ENCODE results near the gene NCOA6. TPM values are rescaled to one million over a fixed set of nuclear protein-coding genes. Genes with fewer than 3 reads are reported as not detected.

The NCOA6 gene
- polyA plus RNA-seq, 1 of the 3 experiments (the other 2 are of a cell fraction) = 14.5 TPM

DNA sequence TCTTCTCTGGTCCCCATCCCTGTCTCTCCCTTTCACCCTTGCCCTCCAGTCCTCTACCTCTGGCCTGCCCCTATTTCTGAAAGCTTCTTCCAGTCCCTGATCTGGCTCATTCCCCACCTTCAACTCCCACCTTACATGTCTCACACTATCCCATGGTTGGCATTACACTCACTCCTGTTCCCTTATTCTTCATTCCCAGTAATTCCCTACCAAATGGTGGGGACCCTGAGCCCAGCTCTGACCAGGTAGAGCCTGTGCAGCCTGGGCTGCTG, 114.9 kb downstream of the NCOA6 start:
- DNase-seq = no peak
- Histone ChIP-seq H3F3A (replicated peaks; ENCODE audit: insufficient read depth) (peaks cover 37% of the 10 kb centered on the region), H3K27ac (ENCODE audit: low read depth in 2 of 2, low read length in 1 of 2) (no peak overlapping the region), H3K4me1 (ENCODE audit: control insufficient read depth in 1 of 2, insufficient read depth in 2 of 2, low read depth in 1 of 2, low read length in 1 of 2) (peaks cover 20 to 27% of the 10 kb centered on the region in 2 experiments), H4K20me1 (ENCODE audit: insufficient read depth) (peaks cover 35% of the 10 kb centered on the region), H2AFZ (ENCODE audit: low read depth) (no peak overlapping the region), H3K9me3 (no peaks in the 10 kb centered on the region), H3K4me2 (0 out of 2 replicates have a peak overlapping the region, but pooled peaks have one; percentile 80), H3K79me2 (ENCODE audit: insufficient read depth) (no peaks in the 10 kb centered on the region), H3K9me2 (no peaks in the 10 kb centered on the region), H3K4me3 (ENCODE audit: low read depth in 2 of 2, low read length in 1 of 2) (no peak overlapping the region; a peak in 1 of 4 replicates), H3K27me3 (ENCODE audit: insufficient read depth) (no peaks in the 10 kb centered on the region), H3K9ac (no peak overlapping the region), H3K36me3 (replicated peaks in 1 of 2; ENCODE audit: control insufficient read depth in 1 of 2, insufficient read depth in 2 of 2, low read length in 1 of 2) (peaks cover 9 to 20% of the 10 kb centered on the region in 2 experiments)
- CTCF ChIA-PET = interaction anchor here (0.9 to 1.2 kb wide), 2 partner anchors 11 to 174 kb away, joined by 3 read pairs; no protein-coding TSS in a partner anchor
- TF ChIP-seq MXI1 (IDR thresholded peaks at IDR 0.05; ENCODE audit: low read depth, low read length) (no peak), EP300 (IDR thresholded peaks at IDR 0.05; ENCODE audit: borderline replicate concordance in 1 of 2, low read depth in 1 of 2, low read length in 1 of 2) (no peak), MEF2A (IDR thresholded peaks at IDR 0.05; ENCODE audit: borderline replicate concordance, low read depth) (no peak), GABPA (IDR thresholded peaks at IDR 0.05; ENCODE audit: low read depth) (no peak)
- POLR2A ChIA-PET = interaction anchor here (0.6 kb wide), 1 partner anchor 9 kb away, joined by 5 read pairs; no protein-coding TSS in a partner anchor

DNA sequence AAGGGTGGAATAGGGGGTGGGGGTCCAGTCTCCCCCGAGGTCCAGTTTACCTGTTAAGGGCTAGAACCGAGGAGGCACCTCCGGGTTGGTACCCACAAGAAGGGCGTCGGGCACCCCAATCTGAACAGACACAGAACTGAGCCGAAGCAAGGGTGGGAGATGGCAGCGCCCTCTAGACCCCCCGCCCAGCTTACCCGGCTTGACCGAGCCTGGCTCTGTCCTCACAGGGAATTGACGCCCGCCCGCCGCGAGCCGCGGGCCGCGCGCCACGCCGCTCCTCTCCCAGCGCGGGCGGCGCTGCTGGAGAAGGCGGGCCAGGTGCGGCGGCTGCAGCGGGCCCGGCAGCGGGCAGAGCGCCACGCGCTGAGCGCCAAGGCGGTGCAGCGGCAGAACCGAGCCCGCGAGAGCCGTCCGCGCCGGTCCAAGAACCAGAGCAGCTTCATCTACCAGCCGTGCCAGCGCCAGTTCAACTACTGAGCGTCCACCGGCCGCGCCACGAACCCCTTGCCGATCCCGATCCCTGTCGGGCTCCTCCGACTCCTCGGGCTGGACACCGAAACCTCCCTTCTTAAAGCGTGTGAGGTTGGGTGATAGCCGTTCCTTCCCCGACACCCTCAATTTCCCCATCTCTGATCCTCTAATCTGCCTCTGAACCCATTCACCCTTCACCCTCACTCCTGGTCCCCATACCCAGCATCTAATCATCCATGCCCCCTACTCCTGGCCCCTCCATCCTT, 115.5 kb downstream of the NCOA6 start:
- Histone ChIP-seq H4K20me1 (ENCODE audit: insufficient read depth) (peaks cover 35% of the 10 kb centered on the region), H3K9me2 (no peaks in the 10 kb centered on the region), H3K4me2 (peak overlapping the region; percentile 80), H3K79me2 (ENCODE audit: insufficient read depth) (no peaks in the 10 kb centered on the region), H3K27me3 (ENCODE audit: insufficient read depth) (no peaks in the 10 kb centered on the region), H3K36me3 (replicated peaks in 1 of 2; ENCODE audit: control insufficient read depth in 1 of 2, insufficient read depth in 2 of 2, low read length in 1 of 2) (peaks cover 9 to 20% of the 10 kb centered on the region in 2 experiments), H3K9me3 (no peaks in the 10 kb centered on the region), H3K27ac (ENCODE audit: low read depth in 2 of 2, low read length in 1 of 2) (peak overlapping the region in 1 of 2 experiments; percentile 84; a peak in 2 of 4 replicates), H3K9ac (no peak overlapping the region; the same call in 1 of the 2 replicates), H2AFZ (ENCODE audit: low read depth) (peak overlapping the region; percentile 67; the same call in 1 of the 2 replicates), H3K4me1 (ENCODE audit: control insufficient read depth in 1 of 2, insufficient read depth in 2 of 2, low read depth in 1 of 2, low read length in 1 of 2) (peaks cover 24 to 32% of the 10 kb centered on the region in 2 experiments), H3F3A (replicated peaks; ENCODE audit: insufficient read depth) (peaks cover 37% of the 10 kb centered on the region), H3K4me3 (ENCODE audit: low read depth in 2 of 2, low read length in 1 of 2) (peak overlapping the region; percentile 59 to 61)
- 34% methylated on average over 17 of the region's 61 CpGs for WGBS (ENCODE audit: low lambda C conversion rate)
- ChIA-PET POLR2A (interaction anchor here (0.6 to 2.3 kb wide), 3 partner anchors 115 to 152 kb away, joined by 3 to 9 read pairs (median 4); partner anchors contain the start of genes MAP1LC3A and NCOA6), CTCF (interaction anchor here (0.6 to 1.2 kb wide), 4 partner anchors 11 to 407 kb away, joined by 3 to 5 read pairs (median 3); partner anchors contain the start of gene AHCY)
- peak; percentile 90 for DNase-seq
- TF ChIP-seq GATA2 (CRISPR knock-in tag; IDR thresholded peaks at IDR 0.05) (no peak), NFIC (IDR thresholded peaks at IDR 0.05; ENCODE audit: borderline replicate concordance) (no peak), GABPA (IDR thresholded peaks at IDR 0.05; ENCODE audit: low read depth) (no peak), RXRA (IDR thresholded peaks at IDR 0.05; ENCODE audit: borderline replicate concordance, low read depth) (no peak), RCOR1 (IDR thresholded peaks at IDR 0.05; ENCODE audit: low read length) (0 out of 2 replicates have a peak, but pooled peaks have one; percentile 26), EP300 (IDR thresholded peaks at IDR 0.05; ENCODE audit: borderline replicate concordance in 1 of 2, low read depth in 1 of 2, low read length in 1 of 2) (no peak), CTCF (IDR thresholded peaks at IDR 0.05) (peak; percentile 39; the same call in 1 of the 2 replicates), USF1 (IDR thresholded peaks at IDR 0.05; ENCODE audit: borderline replicate concordance, low read depth) (no peak), SIN3A (IDR thresholded peaks at IDR 0.05; ENCODE audit: borderline replicate concordance, low read depth, low read length) (0 out of 2 replicates have a peak, but pooled peaks have one; percentile 35)
- TF ChIP-seq, protein P1, sequence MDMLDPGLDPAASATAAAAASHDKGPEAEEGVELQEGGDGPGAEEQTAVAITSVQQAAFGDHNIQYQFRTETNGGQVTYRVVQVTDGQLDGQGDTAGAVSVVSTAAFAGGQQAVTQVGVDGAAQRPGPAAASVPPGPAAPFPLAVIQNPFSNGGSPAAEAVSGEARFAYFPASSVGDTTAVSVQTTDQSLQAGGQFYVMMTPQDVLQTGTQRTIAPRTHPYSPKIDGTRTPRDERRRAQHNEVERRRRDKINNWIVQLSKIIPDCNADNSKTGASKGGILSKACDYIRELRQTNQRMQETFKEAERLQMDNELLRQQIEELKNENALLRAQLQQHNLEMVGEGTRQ (IDR thresholded peaks at IDR 0.05; ENCODE audit: borderline replicate concordance, low read depth, low read length) = no peak
- TF ChIP-seq, protein P2, sequence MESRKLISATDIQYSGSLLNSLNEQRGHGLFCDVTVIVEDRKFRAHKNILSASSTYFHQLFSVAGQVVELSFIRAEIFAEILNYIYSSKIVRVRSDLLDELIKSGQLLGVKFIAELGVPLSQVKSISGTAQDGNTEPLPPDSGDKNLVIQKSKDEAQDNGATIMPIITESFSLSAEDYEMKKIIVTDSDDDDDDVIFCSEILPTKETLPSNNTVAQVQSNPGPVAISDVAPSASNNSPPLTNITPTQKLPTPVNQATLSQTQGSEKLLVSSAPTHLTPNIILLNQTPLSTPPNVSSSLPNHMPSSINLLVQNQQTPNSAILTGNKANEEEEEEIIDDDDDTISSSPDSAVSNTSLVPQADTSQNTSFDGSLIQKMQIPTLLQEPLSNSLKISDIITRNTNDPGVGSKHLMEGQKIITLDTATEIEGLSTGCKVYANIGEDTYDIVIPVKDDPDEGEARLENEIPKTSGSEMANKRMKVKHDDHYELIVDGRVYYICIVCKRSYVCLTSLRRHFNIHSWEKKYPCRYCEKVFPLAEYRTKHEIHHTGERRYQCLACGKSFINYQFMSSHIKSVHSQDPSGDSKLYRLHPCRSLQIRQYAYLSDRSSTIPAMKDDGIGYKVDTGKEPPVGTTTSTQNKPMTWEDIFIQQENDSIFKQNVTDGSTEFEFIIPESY (IDR thresholded peaks at IDR 0.05; ENCODE audit: borderline replicate concordance, low read depth) = no peak
- TF ChIP-seq, protein P3, sequence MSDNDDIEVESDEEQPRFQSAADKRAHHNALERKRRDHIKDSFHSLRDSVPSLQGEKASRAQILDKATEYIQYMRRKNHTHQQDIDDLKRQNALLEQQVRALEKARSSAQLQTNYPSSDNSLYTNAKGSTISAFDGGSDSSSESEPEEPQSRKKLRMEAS (IDR thresholded peaks at IDR 0.05; ENCODE audit: low read depth) = peak; percentile 42; the same call in 1 of the 2 replicates
- TF ChIP-seq, protein P4, sequence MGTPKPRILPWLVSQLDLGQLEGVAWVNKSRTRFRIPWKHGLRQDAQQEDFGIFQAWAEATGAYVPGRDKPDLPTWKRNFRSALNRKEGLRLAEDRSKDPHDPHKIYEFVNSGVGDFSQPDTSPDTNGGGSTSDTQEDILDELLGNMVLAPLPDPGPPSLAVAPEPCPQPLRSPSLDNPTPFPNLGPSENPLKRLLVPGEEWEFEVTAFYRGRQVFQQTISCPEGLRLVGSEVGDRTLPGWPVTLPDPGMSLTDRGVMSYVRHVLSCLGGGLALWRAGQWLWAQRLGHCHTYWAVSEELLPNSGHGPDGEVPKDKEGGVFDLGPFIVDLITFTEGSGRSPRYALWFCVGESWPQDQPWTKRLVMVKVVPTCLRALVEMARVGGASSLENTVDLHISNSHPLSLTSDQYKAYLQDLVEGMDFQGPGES (IDR thresholded peaks at IDR 0.05; ENCODE audit: low read depth, low read length) = no peak
